Progenitor cell of endocrine pancreas (in vitro differentiated cells): Measurements from ENCODE around the gene ECT2. TPM values are rescaled to one million over a fixed set of nuclear protein-coding genes. Genes with fewer than 3 reads are reported as not detected.

Experiments
- DNase-seq: peaks from one replicate; pipeline ENCODE4 v3.0.0; 2021; ENCODE audit warnings: low spot score; ENCODE audit not compliant: unreplicated experiment
- H3K27ac Mint-ChIP-seq: 2 replicates; pipeline ENCODE4 v1.8.0; 2021; ENCODE audit warnings: mild to moderate bottlenecking, moderate library complexity, mixed read lengths
- H3K27me3 Mint-ChIP-seq: 2 replicates; pipeline ENCODE4 v1.8.0; 2021; ENCODE audit warnings: mixed read lengths
- H3K36me3 Mint-ChIP-seq: 2 replicates; pipeline ENCODE4 v1.8.0; 2022; ENCODE audit warnings: mixed read lengths; ENCODE audit not compliant: insufficient read depth
- H3K4me1 Mint-ChIP-seq: 2 replicates; pipeline ENCODE4 v1.8.0; 2021; ENCODE audit warnings: low read depth, mixed read lengths
- H3K4me3 Mint-ChIP-seq: 2 replicates; pipeline ENCODE4 v1.8.0; 2021; ENCODE audit warnings: low read depth, mild to moderate bottlenecking, moderate library complexity, mixed read lengths
- H3K9me3 Mint-ChIP-seq: 2 replicates; pipeline ENCODE4 v1.8.0; 2021; ENCODE audit warnings: low read depth, mixed read lengths
- total RNA-seq: library from RNA; stranded (reverse); gene quantifications from 2 replicates; pipeline ENCODE4 v1.2.1, GENCODE V29; 2021
- TF ChIP-seq, protein P1 (sequence below): fragments of 200-600 bp; sonication (generic); IDR thresholded peaks from one replicate; pipeline ENCODE4 v1.5.0; 2021; ENCODE audit warnings: antibody characterized with exemption, mild to moderate bottlenecking; ENCODE audit not compliant: unreplicated experiment

ECT2 gene
- total RNA-seq, 1 donor from 2014 or later, result 45.4 TPM

DNA sequence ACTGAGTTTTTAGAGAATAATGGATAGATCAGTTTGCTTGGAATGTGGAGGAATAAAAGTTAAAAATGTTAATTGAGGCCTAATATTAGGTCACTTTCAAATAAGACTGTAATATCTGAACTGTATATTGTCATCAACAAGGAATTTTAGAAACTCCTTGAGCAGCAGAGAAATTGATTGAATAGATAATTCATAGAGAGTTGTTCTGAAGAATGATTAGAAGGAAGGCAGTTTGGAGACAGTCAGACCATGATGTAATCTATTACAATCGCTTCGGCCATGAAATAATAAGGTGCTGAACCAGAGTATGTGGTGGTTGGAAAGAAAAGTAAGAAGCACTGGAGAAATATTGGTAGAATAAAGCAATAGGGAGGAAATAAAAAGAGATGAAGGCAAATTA lies 15.7 kb downstream of the ECT2 start:
- no peaks in the 10 kb centered on the region for H3K9me3 Mint-ChIP-seq
- peaks cover 43% of the 10 kb centered on the region for H3K36me3 Mint-ChIP-seq
- no peaks in the 10 kb centered on the region for H3K27me3 Mint-ChIP-seq
- H3K27ac Mint-ChIP-seq, result no peak overlapping the region
- TF ChIP-seq, protein P1, sequence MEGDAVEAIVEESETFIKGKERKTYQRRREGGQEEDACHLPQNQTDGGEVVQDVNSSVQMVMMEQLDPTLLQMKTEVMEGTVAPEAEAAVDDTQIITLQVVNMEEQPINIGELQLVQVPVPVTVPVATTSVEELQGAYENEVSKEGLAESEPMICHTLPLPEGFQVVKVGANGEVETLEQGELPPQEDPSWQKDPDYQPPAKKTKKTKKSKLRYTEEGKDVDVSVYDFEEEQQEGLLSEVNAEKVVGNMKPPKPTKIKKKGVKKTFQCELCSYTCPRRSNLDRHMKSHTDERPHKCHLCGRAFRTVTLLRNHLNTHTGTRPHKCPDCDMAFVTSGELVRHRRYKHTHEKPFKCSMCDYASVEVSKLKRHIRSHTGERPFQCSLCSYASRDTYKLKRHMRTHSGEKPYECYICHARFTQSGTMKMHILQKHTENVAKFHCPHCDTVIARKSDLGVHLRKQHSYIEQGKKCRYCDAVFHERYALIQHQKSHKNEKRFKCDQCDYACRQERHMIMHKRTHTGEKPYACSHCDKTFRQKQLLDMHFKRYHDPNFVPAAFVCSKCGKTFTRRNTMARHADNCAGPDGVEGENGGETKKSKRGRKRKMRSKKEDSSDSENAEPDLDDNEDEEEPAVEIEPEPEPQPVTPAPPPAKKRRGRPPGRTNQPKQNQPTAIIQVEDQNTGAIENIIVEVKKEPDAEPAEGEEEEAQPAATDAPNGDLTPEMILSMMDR, result no peak
- H3K4me3 Mint-ChIP-seq, result no peak overlapping the region
- no peak for DNase-seq
- no peaks in the 10 kb centered on the region for H3K4me1 Mint-ChIP-seq

GRCh38 chr3:172766718-172767405 lies 16.3 kb downstream of the ECT2 start:
- Mint-ChIP-seq H3K4me3 (no peak overlapping the region), H3K36me3 (peaks cover 47% of the 10 kb centered on the region), H3K9me3 (no peaks in the 10 kb centered on the region), H3K4me1 (no peaks in the 10 kb centered on the region), H3K27me3 (no peaks in the 10 kb centered on the region), H3K27ac (no peak overlapping the region)
- TF ChIP-seq, protein P1, result no peak
- DNase-seq, result no peak

DNA sequence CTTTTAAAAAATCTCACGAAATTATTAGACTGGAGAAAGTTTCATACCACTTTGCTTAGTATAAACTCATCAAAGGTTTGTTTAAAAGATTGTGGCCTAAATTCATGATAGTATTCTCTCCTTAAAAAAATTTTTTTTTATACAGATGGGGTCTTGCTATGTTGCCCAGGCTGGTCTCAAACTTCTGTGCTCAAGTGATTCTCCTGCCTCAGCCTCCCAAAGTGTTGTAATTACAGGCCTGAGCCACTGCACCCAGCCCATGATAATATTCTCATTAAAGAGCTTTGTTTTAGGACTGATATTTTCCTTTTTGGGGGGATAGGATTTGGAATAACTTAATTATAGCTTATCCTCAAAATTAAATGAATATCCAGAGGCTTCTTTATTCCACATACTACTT lies 19.9 kb downstream of the ECT2 start:
- TF ChIP-seq, protein P1, result no peak
- no peak overlapping the region for H3K4me3 Mint-ChIP-seq
- no peaks in the 10 kb centered on the region for H3K9me3 Mint-ChIP-seq
- H3K27me3 Mint-ChIP-seq, result no peaks in the 10 kb centered on the region
- H3K27ac Mint-ChIP-seq, result no peak overlapping the region
- no peaks in the 10 kb centered on the region for H3K4me1 Mint-ChIP-seq
- DNase-seq, result no peak
- peaks cover 37% of the 10 kb centered on the region for H3K36me3 Mint-ChIP-seq

DNA sequence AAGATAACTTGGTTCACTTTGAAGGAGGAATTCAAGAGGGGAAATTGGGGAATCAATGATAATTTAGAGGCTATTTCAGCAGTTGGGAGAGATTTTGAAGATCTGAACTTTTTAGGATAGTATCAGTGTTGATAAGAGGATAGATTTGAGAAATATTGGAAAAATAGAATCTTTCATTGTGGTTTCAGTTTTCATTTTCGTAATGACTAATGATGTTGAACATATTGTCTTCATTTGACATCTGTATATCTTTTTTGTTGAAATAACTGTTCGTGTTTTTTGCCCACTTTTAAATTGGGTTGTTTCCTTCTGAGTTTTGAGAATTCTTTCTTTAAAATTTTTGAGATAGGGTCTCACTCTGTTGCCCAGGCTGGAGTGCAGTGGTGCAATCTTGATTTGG lies 21.1 kb downstream of the ECT2 start:
- no peaks in the 10 kb centered on the region for H3K9me3 Mint-ChIP-seq
- no peaks in the 10 kb centered on the region for H3K4me1 Mint-ChIP-seq
- H3K27ac Mint-ChIP-seq, result no peak overlapping the region
- H3K27me3 Mint-ChIP-seq, result no peaks in the 10 kb centered on the region
- DNase-seq, result no peak
- TF ChIP-seq, protein P1, result no peak
- peaks cover 36% of the 10 kb centered on the region for H3K36me3 Mint-ChIP-seq
- H3K4me3 Mint-ChIP-seq, result no peak overlapping the region

GRCh38 chr3:172776049-172776717 lies 25.7 kb downstream of the ECT2 start:
- TF ChIP-seq, protein P1, result no peak
- Mint-ChIP-seq H3K27me3 (no peaks in the 10 kb centered on the region), H3K4me1 (no peaks in the 10 kb centered on the region), H3K36me3 (peaks cover 25% of the 10 kb centered on the region), H3K27ac (no peak overlapping the region), H3K9me3 (no peaks in the 10 kb centered on the region), H3K4me3 (no peak overlapping the region)
- no peak for DNase-seq
